Adrenal gland (tissue), 5 donors: Measurements from ENCODE around the gene WDCP.

Source experiments
- POLR2A ChIP-seq, 2 donors: fragments of 450-650 bp; IDR thresholded peaks; one replicate each; pipeline ENCODE4 v1.6.1; 2017; ENCODE audit warnings: antibody characterized with exemption in 2 of 2, mild to moderate bottlenecking in 2 of 2, moderate library complexity in 1 of 2
- TF ChIP-seq, protein P1 (sequence below), 6 experiments: fragments of 450-650 bp in 4 of 6; fragments of 200-600 bp in 2 of 6; sonication (generic) in 1 of 6; IDR thresholded peaks; 1 replicate in 5 of 6; 2 replicates in 1 of 6; pipeline versions ENCODE4 v1.5.1 to v1.8.0; 2016 to 2021; ENCODE audit warnings: antibody characterized with exemption in 6 of 6, mild to moderate bottlenecking in 2 of 6, moderate library complexity in 1 of 6
- donor health status: DM: no; HTN: no; CAD: no.

DNA sequence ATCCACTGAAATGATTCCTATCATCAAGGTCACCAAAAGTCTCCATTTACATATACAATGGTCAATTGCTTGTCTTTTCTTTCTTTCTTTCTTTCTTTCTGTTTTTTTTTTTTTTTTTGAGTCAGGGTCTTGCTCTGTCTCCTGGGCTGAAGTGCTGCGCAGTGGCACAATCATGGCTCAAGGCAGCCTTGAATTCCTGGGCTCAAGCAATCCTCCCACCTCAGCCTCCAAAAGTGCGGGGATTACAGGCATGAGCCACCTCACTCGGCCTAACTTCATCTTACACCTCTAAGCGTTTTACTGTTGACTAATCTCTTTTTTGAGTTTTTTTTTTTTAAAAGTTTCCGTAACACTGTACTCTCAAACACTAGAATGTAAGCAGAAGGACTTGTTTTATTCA, 28.1 kb upstream of the WDCP start:
- no peak for TF ChIP-seq POLR2A (IDR thresholded peaks at IDR 0.05)
- TF ChIP-seq, protein P1, sequence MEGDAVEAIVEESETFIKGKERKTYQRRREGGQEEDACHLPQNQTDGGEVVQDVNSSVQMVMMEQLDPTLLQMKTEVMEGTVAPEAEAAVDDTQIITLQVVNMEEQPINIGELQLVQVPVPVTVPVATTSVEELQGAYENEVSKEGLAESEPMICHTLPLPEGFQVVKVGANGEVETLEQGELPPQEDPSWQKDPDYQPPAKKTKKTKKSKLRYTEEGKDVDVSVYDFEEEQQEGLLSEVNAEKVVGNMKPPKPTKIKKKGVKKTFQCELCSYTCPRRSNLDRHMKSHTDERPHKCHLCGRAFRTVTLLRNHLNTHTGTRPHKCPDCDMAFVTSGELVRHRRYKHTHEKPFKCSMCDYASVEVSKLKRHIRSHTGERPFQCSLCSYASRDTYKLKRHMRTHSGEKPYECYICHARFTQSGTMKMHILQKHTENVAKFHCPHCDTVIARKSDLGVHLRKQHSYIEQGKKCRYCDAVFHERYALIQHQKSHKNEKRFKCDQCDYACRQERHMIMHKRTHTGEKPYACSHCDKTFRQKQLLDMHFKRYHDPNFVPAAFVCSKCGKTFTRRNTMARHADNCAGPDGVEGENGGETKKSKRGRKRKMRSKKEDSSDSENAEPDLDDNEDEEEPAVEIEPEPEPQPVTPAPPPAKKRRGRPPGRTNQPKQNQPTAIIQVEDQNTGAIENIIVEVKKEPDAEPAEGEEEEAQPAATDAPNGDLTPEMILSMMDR (IDR thresholded peaks at IDR 0.05): no peak
